Nephron progenitor cell (in vitro differentiated cells): ENCODE results near the gene MYO1E.

ENCODE experiments used
- DNase-seq: peaks from one replicate; pipeline ENCODE4 v3.0.0; 2021
- H3K27ac Mint-ChIP-seq: 2 replicates; pipeline ENCODE4 v1.8.0; 2021; ENCODE audit warnings: mild to moderate bottlenecking, moderate library complexity, mixed read lengths
- H3K27me3 Mint-ChIP-seq: 2 replicates; pipeline ENCODE4 v1.8.0; 2021; ENCODE audit warnings: mild to moderate bottlenecking, low read depth, mixed read lengths; ENCODE audit not compliant: poor library complexity
- H3K36me3 Mint-ChIP-seq: 2 replicates; pipeline ENCODE4 v1.8.0; 2021; ENCODE audit warnings: low read depth, mixed read lengths
- H3K4me1 Mint-ChIP-seq: 2 replicates; pipeline ENCODE4 v1.8.0; 2021; ENCODE audit warnings: mixed read lengths
- H3K4me3 Mint-ChIP-seq: 2 replicates; pipeline ENCODE4 v1.8.0; 2021; ENCODE audit warnings: mild to moderate bottlenecking, moderate library complexity, mixed read lengths
- H3K9me3 Mint-ChIP-seq: 2 replicates; pipeline ENCODE4 v1.8.0; 2021; ENCODE audit warnings: mild to moderate bottlenecking, moderate library complexity, mixed read lengths
- CTCF ChIP-seq: fragments of 200-600 bp; sonication (generic); IDR thresholded peaks from 2 replicates; pipeline ENCODE4 v1.5.0; 2021; ENCODE audit warnings: antibody characterized with exemption

Gene MYO1E

DNA sequence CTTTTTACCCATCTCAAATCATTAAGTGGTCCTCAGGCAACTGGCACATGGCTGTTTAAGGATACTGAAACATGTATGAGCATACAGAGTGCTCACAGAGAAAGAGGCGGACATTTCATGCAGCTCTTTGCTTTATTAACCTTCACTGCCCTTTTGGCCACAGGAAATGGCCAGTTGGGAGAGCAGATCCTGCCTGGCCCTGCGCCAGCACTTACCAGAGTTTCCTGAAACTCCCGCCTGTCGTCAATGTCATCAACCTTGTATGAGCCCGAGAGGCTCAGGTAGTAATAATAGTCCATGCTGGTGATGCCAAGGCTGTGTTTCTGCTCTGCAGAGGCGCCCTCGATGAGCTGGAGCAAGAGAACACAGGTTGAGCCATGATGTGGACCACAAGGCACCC is 148.2 kb downstream of the MYO1E start:
- no peak for DNase-seq
- no peaks in the 10 kb centered on the region for H3K4me1 Mint-ChIP-seq

GRCh38 chr15:59223736-59224135 is 148.9 kb downstream of the MYO1E start:
- Mint-ChIP-seq H3K27me3 (peaks cover 3% of the 10 kb centered on the region), H3K4me3 (no peak overlapping the region), H3K27ac (no peak overlapping the region), H3K36me3 (peaks cover 56% of the 10 kb centered on the region), H3K4me1 (no peaks in the 10 kb centered on the region), H3K9me3 (no peaks in the 10 kb centered on the region)
- TF ChIP-seq CTCF: no peak
- no peak for DNase-seq

More for the DNA sequence above, 148.2 kb downstream of the MYO1E start:
- no peak overlapping the region for H3K27ac Mint-ChIP-seq
- TF ChIP-seq CTCF: no peak
- H3K36me3 Mint-ChIP-seq: peaks cover 56% of the 10 kb centered on the region
- H3K9me3 Mint-ChIP-seq: no peaks in the 10 kb centered on the region
- peaks cover 3% of the 10 kb centered on the region for H3K27me3 Mint-ChIP-seq
- H3K4me3 Mint-ChIP-seq: no peak overlapping the region

DNA sequence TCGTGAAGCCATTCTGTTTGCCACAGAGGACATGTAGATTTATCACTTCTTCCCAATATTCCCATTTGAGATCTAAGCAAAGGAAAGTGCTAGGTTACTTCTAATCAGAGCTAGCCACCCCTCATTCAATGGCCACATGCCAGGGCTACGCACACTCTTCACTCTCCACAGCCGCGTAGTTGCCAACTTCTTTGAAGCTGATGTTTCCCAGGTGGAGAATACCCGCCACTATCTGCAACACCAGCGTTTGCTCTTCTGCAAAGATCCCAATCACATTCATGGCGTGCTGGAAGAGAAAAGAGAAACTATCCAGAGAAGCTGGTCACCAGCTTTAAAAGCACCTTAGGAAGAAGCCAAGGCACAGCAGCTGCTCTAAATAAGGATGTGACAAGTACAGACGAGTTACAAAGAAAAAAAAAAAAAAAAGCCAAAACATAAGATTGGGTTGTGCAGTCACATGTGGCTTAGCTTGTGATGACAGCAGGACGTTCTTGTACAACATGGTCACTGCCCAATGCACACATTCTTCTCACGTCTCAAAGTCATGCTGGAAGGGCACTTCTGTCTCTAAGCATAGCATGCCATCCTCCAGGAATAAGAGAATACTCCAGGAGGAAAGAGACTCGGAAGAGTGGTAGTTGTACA is 149.6 kb downstream of the MYO1E start:
- H3K36me3 Mint-ChIP-seq: peaks cover 60% of the 10 kb centered on the region
- H3K4me1 Mint-ChIP-seq: no peaks in the 10 kb centered on the region
- H3K27ac Mint-ChIP-seq: no peak overlapping the region
- H3K9me3 Mint-ChIP-seq: no peaks in the 10 kb centered on the region
- H3K4me3 Mint-ChIP-seq: no peak overlapping the region
- peaks cover 3% of the 10 kb centered on the region for H3K27me3 Mint-ChIP-seq
- TF ChIP-seq CTCF: no peak
- no peak for DNase-seq

GRCh38 chr15:59221511-59222505 is 150.9 kb downstream of the MYO1E start:
- no peak for TF ChIP-seq CTCF
- no peak overlapping the region for H3K4me3 Mint-ChIP-seq
- H3K27me3 Mint-ChIP-seq: peaks cover 3% of the 10 kb centered on the region
- DNase-seq: no peak
- H3K9me3 Mint-ChIP-seq: no peaks in the 10 kb centered on the region
- no peaks in the 10 kb centered on the region for H3K4me1 Mint-ChIP-seq
- H3K27ac Mint-ChIP-seq: no peak overlapping the region
- peaks cover 60% of the 10 kb centered on the region for H3K36me3 Mint-ChIP-seq

- Mint-ChIP-seq H3K4me3 (no peak overlapping the region), H3K4me1 (no peaks in the 10 kb centered on the region), H3K27ac (no peak overlapping the region), H3K9me3 (no peaks in the 10 kb centered on the region), H3K27me3 (peaks cover 3% of the 10 kb centered on the region), H3K36me3 (peaks cover 57% of the 10 kb centered on the region)
- TF ChIP-seq CTCF: no peak
- no peak for DNase-seq
These were observed 154.0 kb downstream of the MYO1E start for GRCh38 chr15:59218710-59219109.
